SK-N-SH (cell line): Measurements from ENCODE around the gene NCS1.

Source experiments
- CHD2 ChIP-seq: fragments of 150-350 bp; IDR thresholded peaks from 2 replicates; pipeline ENCODE4 v1.6.1; 2018; ENCODE audit warnings: low read length; ENCODE audit not compliant: partially characterized antibody
- CTCF ChIP-seq: fragments of 200-600 bp; sonication (generic); IDR thresholded peaks from 2 replicates; pipeline ENCODE4 v1.6.1; 2017; ENCODE audit warnings: antibody characterized with exemption, mild to moderate bottlenecking, moderate library complexity
- ELF1 ChIP-seq: IDR thresholded peaks from 2 replicates; pipeline ENCODE4 v1.4.0; 2012
- POLR2AphosphoS5 ChIP-seq: IDR thresholded peaks from 2 replicates; pipeline ENCODE4 v1.6.1; 2012; ENCODE audit warnings: low read depth, low read length
- RAD21 ChIP-seq: IDR thresholded peaks from 2 replicates; pipeline ENCODE4 v1.6.1; 2012; ENCODE audit warnings: mild to moderate bottlenecking, low read length
- REST ChIP-seq: IDR thresholded peaks from 2 replicates; pipeline ENCODE4 v1.6.1; 2012; ENCODE audit warnings: mild to moderate bottlenecking, low read depth, low read length, moderate library complexity
- TAF1 ChIP-seq: IDR thresholded peaks from 2 replicates; pipeline ENCODE4 v1.6.1; 2012; ENCODE audit warnings: low read depth, mild to moderate bottlenecking, low read length, moderate library complexity, borderline replicate concordance
- USF2 ChIP-seq: fragments of 150-350 bp; IDR thresholded peaks from 2 replicates; pipeline ENCODE4 v1.6.1; 2017; ENCODE audit warnings: antibody characterized with exemption, low read length, low read depth, borderline replicate concordance

- TF ChIP-seq USF2: no peak
- no peak for TF ChIP-seq POLR2AphosphoS5
- no peak for TF ChIP-seq TAF1
- no peak for TF ChIP-seq RAD21
- no peak for TF ChIP-seq CTCF
- no peak for TF ChIP-seq REST
- TF ChIP-seq CHD2: no peak
- no peak for TF ChIP-seq ELF1
Measured at GRCh38 chr9:130200038-130200849, 28.0 kb downstream of the NCS1 start.
